Measurements from ENCODE around the gene DDX31.

Gene DDX31

DNA sequence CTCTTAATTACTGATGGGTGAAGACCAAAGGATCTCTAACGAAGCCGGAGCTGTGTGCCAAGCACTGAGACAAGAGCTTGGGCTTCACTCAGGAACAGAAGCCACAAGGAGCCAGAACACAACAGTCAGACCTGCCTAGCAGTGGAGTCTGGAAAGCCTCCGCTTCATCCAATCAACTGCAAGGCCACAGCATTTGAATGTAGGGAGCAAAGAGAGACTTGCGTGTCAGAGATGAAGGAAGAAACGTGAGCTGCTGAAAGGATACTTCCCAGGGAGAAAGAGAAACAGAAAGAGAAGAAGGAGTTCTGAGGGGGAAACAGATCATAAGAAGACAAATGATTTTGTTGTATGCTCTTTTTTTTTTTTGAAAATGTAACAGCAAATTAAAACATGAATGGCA, 43.5 kb downstream of the DDX31 start:
- no peak for TF ChIP-seq TAF1 (IDR thresholded peaks at IDR 0.05; ENCODE audit: borderline replicate concordance, insufficient read depth, low read length)
- TF ChIP-seq, protein P1, sequence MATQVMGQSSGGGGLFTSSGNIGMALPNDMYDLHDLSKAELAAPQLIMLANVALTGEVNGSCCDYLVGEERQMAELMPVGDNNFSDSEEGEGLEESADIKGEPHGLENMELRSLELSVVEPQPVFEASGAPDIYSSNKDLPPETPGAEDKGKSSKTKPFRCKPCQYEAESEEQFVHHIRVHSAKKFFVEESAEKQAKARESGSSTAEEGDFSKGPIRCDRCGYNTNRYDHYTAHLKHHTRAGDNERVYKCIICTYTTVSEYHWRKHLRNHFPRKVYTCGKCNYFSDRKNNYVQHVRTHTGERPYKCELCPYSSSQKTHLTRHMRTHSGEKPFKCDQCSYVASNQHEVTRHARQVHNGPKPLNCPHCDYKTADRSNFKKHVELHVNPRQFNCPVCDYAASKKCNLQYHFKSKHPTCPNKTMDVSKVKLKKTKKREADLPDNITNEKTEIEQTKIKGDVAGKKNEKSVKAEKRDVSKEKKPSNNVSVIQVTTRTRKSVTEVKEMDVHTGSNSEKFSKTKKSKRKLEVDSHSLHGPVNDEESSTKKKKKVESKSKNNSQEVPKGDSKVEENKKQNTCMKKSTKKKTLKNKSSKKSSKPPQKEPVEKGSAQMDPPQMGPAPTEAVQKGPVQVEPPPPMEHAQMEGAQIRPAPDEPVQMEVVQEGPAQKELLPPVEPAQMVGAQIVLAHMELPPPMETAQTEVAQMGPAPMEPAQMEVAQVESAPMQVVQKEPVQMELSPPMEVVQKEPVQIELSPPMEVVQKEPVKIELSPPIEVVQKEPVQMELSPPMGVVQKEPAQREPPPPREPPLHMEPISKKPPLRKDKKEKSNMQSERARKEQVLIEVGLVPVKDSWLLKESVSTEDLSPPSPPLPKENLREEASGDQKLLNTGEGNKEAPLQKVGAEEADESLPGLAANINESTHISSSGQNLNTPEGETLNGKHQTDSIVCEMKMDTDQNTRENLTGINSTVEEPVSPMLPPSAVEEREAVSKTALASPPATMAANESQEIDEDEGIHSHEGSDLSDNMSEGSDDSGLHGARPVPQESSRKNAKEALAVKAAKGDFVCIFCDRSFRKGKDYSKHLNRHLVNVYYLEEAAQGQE (IDR thresholded peaks at IDR 0.05; ENCODE audit: insufficient read depth in 1 of 2, low read depth in 2 of 2, low read length in 2 of 2): no peak
- TF ChIP-seq FOXP2 (optimal IDR thresholded peaks at IDR 0.05; ENCODE audit: borderline replicate concordance, extremely low read depth, extremely low read length, insufficient read depth): no peak
- TF ChIP-seq POLR2AphosphoS5 (IDR thresholded peaks at IDR 0.05; ENCODE audit: low read depth, low read length): no peak
- no peak for TF ChIP-seq SIN3A (IDR thresholded peaks at IDR 0.05; ENCODE audit: borderline replicate concordance, insufficient read depth, low read length)

DNA sequence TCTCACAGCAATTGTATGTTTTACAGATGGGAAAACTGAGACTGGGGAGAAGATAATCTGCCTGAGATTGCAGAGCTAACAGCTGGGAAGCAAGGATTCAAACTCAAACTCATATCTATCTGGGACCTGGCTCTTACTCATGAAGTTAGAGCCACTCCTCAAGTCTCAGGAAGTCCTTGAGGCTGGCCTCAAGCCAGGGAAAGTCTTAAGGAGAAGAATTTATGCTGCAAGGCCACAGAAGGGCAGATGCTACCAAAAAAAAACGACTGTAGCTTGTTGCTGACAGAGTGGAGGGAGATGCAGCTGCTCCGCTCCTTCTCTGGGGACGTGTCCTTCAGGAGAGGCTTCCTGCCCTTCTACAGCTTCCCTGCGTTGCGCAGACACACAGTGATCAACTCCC, 47.6 kb downstream of the DDX31 start:
- no peak for TF ChIP-seq FOXP2 (optimal IDR thresholded peaks at IDR 0.05; ENCODE audit: borderline replicate concordance, extremely low read depth, extremely low read length, insufficient read depth)
- TF ChIP-seq, protein P1 (IDR thresholded peaks at IDR 0.05; ENCODE audit: insufficient read depth in 1 of 2, low read depth in 2 of 2, low read length in 2 of 2): no peak
- TF ChIP-seq POLR2AphosphoS5 (IDR thresholded peaks at IDR 0.05; ENCODE audit: low read depth, low read length): no peak
- TF ChIP-seq TAF1 (IDR thresholded peaks at IDR 0.05; ENCODE audit: borderline replicate concordance, insufficient read depth, low read length): no peak
- no peak for TF ChIP-seq SIN3A (IDR thresholded peaks at IDR 0.05; ENCODE audit: borderline replicate concordance, insufficient read depth, low read length)

DNA sequence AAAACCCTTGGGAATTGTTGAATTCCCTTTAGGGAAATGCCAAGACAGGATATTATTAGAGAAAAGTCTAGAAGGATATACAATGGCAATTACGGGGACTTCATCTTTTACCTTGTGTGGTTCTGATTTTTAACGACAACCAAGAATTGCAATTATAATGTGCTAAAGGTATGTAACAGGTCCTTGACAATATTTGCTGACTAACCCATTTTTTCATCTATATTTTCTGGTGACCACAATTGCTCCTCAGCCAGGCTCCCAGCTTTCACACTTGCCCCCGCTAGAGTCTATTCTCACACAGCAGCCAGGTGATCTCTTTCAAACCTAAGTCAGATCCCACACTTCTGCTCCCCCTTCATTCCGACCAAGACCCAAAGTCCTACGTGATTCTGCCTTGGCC, 53.1 kb downstream of the DDX31 start:
- TF ChIP-seq SIN3A (IDR thresholded peaks at IDR 0.05; ENCODE audit: borderline replicate concordance, insufficient read depth, low read length) (no peak), POLR2AphosphoS5 (IDR thresholded peaks at IDR 0.05; ENCODE audit: low read depth, low read length) (no peak), TAF1 (IDR thresholded peaks at IDR 0.05; ENCODE audit: borderline replicate concordance, insufficient read depth, low read length) (no peak), FOXP2 (optimal IDR thresholded peaks at IDR 0.05; ENCODE audit: borderline replicate concordance, extremely low read depth, extremely low read length, insufficient read depth) (no peak)
- TF ChIP-seq, protein P1 (IDR thresholded peaks at IDR 0.05; ENCODE audit: insufficient read depth in 1 of 2, low read depth in 2 of 2, low read length in 2 of 2): no peak

DNA sequence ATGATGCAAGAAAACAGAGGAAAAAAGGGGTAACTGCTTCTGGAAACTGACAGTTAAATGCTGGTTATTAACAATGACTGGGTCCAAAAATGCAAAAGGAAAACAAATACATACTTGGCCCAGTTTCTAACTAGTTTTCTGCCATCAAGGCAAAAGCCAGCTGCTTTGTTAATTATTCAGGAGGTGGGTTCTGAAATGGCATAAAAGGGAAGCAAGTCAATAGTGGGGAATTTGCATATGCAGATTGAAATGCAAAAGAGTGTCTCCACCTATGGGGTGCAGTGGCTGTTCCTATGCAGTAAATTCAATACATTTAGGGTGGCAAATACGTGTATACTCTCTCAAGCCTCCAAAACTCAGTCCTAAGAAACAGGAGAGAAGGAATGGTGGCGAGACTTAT, 54.0 kb downstream of the DDX31 start:
- TF ChIP-seq TAF1 (IDR thresholded peaks at IDR 0.05; ENCODE audit: borderline replicate concordance, insufficient read depth, low read length) (no peak), FOXP2 (optimal IDR thresholded peaks at IDR 0.05; ENCODE audit: borderline replicate concordance, extremely low read depth, extremely low read length, insufficient read depth) (no peak), SIN3A (IDR thresholded peaks at IDR 0.05; ENCODE audit: borderline replicate concordance, insufficient read depth, low read length) (no peak), POLR2AphosphoS5 (IDR thresholded peaks at IDR 0.05; ENCODE audit: low read depth, low read length) (no peak)
- TF ChIP-seq, protein P1 (IDR thresholded peaks at IDR 0.05; ENCODE audit: insufficient read depth in 1 of 2, low read depth in 2 of 2, low read length in 2 of 2): no peak

DNA sequence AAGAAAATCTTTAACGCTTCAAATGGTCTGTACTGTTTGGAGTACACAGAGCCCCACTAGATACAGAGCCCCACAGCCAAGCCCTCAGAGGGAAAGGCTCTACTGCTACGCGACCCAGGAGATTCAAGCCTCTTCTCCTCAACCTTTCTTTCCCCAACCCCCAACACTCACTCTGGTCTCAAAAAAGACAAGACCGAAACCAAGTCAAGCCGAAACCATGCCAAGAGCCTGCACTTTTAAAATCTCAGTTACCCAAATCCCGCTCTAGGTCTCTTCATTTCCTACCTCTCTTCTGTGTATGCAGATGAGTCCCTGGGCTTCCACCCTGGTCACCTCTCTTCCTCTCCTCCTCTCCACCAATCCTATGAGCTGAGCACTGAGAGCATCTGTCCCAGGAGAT, 55.5 kb downstream of the DDX31 start:
- TF ChIP-seq POLR2AphosphoS5 (IDR thresholded peaks at IDR 0.05; ENCODE audit: low read depth, low read length) (no peak), SIN3A (IDR thresholded peaks at IDR 0.05; ENCODE audit: borderline replicate concordance, insufficient read depth, low read length) (no peak), FOXP2 (optimal IDR thresholded peaks at IDR 0.05; ENCODE audit: borderline replicate concordance, extremely low read depth, extremely low read length, insufficient read depth) (no peak), TAF1 (IDR thresholded peaks at IDR 0.05; ENCODE audit: borderline replicate concordance, insufficient read depth, low read length) (no peak)
- TF ChIP-seq, protein P1 (IDR thresholded peaks at IDR 0.05; ENCODE audit: insufficient read depth in 1 of 2, low read depth in 2 of 2, low read length in 2 of 2): no peak
